GM19397 (cell line): Measurements from ENCODE around the gene RPAIN.

Source experiments
- ATAC-seq: cut with Tn5 transposase; IDR thresholded peaks from one replicate; pipeline ENCODE4 v1.9.1; 2021; ENCODE audit warnings: mild to moderate bottlenecking, moderate library complexity; ENCODE audit not compliant: unreplicated experiment

RPAIN gene, protein sequence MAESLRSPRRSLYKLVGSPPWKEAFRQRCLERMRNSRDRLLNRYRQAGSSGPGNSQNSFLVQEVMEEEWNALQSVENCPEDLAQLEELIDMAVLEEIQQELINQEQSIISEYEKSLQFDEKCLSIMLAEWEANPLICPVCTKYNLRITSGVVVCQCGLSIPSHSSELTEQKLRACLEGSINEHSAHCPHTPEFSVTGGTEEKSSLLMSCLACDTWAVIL

DNA sequence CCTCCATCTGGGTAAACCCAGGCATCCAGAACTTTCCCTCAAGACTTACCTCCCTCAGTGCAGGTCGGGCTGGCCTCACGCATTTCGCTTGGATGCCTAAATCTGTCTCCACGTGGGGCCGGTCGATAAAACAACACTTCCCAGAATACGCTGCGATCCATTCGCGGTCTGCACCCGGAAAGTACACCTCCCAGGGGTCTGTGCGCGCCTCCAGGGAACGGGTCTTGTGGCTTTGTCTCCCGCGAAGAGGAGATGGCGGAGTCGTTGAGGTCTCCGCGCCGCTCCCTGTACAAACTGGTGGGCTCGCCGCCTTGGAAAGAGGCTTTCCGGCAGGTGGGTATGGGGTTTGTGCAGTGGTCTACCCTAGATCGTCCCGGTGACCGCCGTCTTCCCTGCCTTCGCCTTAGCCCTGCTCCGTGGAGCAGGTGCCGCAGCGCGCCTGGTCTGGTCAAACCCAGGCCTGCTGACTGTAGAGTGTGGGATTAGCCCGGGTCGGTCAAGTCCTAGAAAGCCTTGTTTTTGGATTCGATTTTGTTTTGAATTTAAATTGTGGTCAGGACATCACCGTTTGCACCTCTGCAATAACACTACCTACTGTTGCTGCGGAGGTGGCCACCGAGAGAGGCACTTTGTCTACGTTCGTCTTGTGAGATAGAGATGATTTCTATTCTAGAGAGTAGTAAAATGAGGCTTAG is at the start of gene RPAIN:
Gene RPAIN (plus strand): TSS at position 224 of the 695 bp plus-strand sequence. CDS start 29 bp downstream, at position 253.
- ATAC-seq: peak; percentile 56

GRCh38 chr17:5370411-5370810 is 49.6 kb upstream of the RPAIN start:
- no peak for ATAC-seq

GRCh38 chr17:5373112-5373511 is 46.9 kb upstream of the RPAIN start:
- ATAC-seq: no peak

GRCh38 chr17:5378566-5379207 is 41.3 kb upstream of the RPAIN start:
- no peak for ATAC-seq

DNA sequence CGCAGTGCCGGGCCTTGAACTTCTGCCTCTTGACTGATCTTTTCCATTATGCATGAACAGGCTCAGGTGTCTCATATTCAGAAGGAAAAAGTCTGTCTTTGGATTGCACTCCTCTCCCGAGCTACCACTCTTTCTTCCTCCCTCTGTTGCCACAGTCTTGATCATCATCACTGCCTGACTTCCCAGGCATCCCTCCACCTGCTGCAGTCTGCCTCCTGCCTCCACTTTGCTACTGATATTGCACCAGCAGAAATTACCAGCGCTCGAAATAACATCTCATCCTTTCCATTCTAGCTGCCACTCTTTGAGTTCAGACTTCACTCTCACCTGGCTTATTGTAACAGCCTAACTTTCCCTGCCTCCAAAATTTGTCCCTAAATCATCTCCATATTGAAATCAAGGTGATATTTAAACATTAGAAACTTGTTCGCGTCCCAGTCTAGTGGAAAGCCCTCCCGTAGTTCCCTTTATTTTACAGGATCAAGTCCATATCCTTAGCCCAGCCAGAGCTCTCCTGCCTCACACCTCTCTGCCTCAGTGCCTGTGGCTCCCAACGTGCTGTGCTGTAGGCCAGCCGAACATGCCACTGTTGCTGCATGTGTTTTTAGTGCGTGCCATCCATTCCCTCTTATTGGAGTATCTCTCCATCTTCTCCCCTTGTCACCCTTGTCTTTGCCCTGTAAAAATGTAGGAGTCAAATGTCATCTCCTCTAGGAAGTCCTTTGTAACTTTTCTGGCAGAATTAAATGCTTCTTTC is 40.5 kb upstream of the RPAIN start:
- ATAC-seq: no peak

- ATAC-seq: no peak
These were observed 39.4 kb upstream of the RPAIN start for GRCh38 chr17:5380491-5381135.

GRCh38 chr17:5381542-5381941 is 38.4 kb upstream of the RPAIN start:
- no peak for ATAC-seq

DNA sequence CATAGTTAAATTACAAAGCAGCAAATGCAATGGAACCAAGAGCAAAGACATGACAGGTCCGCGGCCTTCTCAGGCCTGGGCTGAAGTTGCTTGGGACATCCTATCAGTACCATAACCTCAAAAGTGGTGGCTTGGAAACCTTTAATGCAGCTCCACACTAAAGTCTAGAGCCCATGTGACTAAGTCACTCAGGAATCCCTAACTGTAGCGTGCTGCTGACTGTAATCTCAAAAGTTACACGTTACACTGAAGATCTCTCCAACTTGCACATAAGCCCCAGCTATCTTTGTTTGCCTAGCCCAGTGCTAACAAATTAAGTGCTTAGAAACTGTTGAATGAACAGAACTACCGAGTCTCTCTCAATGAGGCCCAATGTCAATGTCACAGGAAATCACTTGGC is 28.3 kb upstream of the RPAIN start:
- no peak for ATAC-seq

DNA sequence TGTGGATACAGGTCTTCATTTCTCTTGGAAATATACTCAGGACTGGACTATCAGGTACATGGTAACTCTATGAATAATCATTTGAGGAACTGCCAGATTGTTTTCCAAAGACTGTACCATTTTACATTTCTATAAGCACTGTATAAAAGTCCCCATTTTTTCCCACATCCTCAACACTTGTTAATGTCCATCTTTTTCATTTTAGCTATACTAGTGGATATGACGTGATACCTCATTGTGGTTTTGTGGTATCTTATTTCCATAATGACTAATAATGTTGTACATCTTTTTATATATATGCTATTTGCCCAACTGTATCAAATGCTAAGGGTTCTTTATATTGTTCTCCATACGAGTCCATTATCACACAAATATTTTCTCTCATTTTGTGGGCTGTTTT is 23.4 kb upstream of the RPAIN start:
- ATAC-seq: no peak

- no peak for ATAC-seq
These were observed 20.2 kb upstream of the RPAIN start for GRCh38 chr17:5399767-5400166.

GRCh38 chr17:5405400-5405799 is 14.6 kb upstream of the RPAIN start:
- no peak for ATAC-seq

DNA sequence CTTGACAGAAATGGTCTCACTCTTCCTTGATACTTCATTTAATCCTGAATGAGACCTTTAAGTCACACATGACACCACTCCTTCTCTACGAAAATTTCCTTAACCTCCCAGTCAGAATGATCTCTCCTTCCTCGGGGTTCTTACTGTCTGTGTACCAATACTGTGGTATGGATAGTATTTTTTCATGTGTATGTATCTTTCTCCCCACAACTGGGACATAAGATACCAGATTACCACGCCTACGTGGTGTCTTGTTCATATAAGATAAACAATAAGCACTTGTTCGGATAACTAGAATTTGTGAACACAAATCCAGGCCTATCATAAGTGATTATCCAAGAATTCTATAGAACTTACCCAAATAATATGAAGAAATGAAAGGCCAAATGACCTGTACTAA is 11.8 kb upstream of the RPAIN start:
- no peak for ATAC-seq

GRCh38 chr17:5410594-5411272 is 9.2 kb upstream of the RPAIN start:
- no peak for ATAC-seq

GRCh38 chr17:5413682-5414081 is 6.3 kb upstream of the RPAIN start:
- no peak for ATAC-seq

DNA sequence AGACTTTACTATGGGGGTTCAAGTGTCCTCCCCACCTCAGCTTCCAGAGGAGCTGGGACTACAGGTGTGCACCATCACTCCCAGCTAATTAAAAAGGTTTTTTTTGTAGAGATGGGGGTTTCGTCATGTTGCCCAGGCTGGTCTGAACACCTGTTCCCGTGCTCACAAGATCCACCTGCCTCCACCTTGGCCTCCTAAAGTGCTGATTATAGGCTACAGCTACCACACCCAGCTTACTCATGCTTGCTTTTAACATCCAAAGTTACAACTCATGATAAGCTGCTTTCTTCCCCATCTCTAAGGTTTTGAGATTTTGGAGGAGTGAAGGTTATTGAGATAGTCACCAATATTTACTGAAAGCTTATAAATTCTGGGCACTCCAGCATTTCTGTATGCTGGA is 3.1 kb upstream of the RPAIN start:
- ATAC-seq: no peak

GRCh38 chr17:5418858-5419355 is 1.1 kb upstream of the RPAIN start:
- ATAC-seq: peak; percentile 33

DNA sequence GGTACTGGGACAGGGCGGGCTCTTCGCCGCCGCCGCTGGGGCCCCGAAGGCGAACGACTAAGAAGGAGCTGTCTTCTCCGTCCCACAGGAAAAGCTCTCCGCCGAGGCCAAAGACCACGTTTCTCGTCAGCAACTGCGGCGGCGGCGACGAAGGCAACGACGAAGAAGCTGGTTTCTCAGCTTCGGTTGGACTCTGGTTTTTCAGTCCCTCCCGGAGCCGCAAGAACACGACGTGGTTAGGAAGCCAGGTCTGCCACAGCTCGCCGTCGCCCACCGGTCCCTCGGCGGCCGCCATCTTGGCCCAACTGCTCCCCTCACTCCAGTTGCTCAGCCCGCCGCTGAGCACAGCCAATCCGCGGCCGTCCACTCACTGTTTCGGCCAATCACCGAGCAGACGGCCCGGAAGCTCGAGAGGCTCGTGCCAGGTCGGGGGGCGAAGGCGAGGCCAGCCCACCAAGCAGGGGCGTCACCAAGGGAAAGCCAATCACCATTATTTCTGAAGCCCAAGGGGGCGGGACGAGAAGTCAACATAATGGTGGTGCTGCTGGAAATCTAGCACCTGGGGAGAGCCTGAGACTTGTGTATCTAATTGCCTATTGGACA is 525 bp upstream of the RPAIN start, which contains the start of gene NUP88:
Gene NUP88 (minus strand): TSS at position 307 of the 603 bp plus-strand sequence. CDS start 12 bp downstream, at position 295.
- ATAC-seq: peak; percentile 81

DNA sequence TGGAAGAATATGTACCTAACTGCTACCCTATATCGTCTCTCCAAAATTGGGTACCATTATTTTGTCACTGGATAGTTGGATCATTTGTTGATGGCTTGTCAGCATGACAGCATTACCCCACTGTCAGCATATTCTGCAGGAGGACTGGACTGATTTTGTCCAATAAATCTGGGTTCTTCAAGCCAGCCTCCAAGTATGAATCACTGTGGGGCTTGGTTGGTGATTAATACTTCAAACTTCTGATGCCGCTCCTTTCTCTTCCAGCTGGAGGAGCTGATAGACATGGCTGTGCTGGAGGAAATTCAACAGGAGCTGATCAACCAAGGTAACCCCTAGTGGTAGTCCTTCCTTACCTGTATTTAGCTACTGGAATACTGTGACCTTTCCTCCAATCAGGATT is 2.5 kb downstream of the RPAIN start:
- no peak for ATAC-seq

DNA sequence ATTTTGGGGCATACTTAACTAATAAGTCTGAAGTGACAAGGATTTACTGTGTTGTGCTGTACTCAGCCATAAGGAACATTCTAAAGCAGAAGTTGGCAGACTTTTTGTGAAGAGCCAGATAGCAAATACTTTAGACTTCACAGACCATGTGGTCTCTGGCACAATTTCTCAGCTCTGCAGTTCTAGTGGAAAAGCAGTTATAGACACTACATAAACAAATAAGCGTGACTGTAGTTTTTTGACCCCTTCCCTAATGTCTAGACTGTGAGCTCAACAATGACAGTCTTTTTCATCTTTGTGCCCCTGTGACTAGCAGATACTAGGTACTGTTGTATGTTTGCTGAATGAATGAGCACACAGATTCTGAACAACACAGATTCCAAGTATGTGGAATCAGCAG is 4.9 kb downstream of the RPAIN start:
- ATAC-seq: no peak

- no peak for ATAC-seq
These were observed 5.8 kb downstream of the RPAIN start for GRCh38 chr17:5425826-5426225.
